Measurements from ENCODE around the gene CTXN1.

DNA sequence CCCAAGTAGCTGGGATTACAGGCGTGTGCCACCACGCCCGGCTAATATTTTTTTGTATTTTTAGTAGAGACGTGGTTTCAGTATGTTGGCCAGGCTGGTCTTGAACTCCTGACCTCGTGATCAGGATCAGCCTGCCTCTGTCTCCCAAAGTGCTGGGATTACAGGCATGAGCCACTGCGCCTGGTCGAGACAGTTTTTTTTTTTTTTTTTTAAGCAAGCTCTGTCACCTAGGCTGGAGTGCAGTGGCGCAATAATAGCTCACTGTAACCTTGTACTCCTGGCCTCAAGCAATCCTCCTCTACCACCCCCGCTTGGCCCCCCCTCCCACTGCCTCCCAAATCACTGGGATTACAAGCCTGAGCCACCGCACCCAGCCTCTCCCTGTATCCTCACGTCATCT is 28.6 kb downstream of the CTXN1 start:
- TF ChIP-seq MAFK (IDR thresholded peaks at IDR 0.05; ENCODE audit: low read depth, low read length) (no peak), POLR2A (IDR thresholded peaks at IDR 0.05; ENCODE audit: low read depth, low read length) (no peak), SMC3 (IDR thresholded peaks at IDR 0.05; ENCODE audit: low read depth, low read length) (no peak), CEBPB (IDR thresholded peaks at IDR 0.05; ENCODE audit: low read depth, low read length) (no peak), MXI1 (IDR thresholded peaks at IDR 0.05; ENCODE audit: borderline replicate concordance, low read depth, low read length) (no peak), MAZ (IDR thresholded peaks at IDR 0.05; ENCODE audit: borderline replicate concordance, low read depth, low read length) (no peak), BHLHE40 (IDR thresholded peaks at IDR 0.05; ENCODE audit: low read depth, low read length) (no peak), NFE2L2 (IDR thresholded peaks at IDR 0.05; ENCODE audit: low read depth, low read length) (no peak), RAD21 (IDR thresholded peaks at IDR 0.05; ENCODE audit: low read length) (no peak), RCOR1 (IDR thresholded peaks at IDR 0.05; ENCODE audit: insufficient replicate concordance, low read length) (no peak), FOS (IDR thresholded peaks at IDR 0.05; ENCODE audit: low read depth, low read length) (no peak)
- TF ChIP-seq, protein P1, sequence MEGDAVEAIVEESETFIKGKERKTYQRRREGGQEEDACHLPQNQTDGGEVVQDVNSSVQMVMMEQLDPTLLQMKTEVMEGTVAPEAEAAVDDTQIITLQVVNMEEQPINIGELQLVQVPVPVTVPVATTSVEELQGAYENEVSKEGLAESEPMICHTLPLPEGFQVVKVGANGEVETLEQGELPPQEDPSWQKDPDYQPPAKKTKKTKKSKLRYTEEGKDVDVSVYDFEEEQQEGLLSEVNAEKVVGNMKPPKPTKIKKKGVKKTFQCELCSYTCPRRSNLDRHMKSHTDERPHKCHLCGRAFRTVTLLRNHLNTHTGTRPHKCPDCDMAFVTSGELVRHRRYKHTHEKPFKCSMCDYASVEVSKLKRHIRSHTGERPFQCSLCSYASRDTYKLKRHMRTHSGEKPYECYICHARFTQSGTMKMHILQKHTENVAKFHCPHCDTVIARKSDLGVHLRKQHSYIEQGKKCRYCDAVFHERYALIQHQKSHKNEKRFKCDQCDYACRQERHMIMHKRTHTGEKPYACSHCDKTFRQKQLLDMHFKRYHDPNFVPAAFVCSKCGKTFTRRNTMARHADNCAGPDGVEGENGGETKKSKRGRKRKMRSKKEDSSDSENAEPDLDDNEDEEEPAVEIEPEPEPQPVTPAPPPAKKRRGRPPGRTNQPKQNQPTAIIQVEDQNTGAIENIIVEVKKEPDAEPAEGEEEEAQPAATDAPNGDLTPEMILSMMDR (conservative IDR thresholded peaks at IDR 0.05; ENCODE audit: low read depth, low read length) = no peak
- TF ChIP-seq, protein P2, sequence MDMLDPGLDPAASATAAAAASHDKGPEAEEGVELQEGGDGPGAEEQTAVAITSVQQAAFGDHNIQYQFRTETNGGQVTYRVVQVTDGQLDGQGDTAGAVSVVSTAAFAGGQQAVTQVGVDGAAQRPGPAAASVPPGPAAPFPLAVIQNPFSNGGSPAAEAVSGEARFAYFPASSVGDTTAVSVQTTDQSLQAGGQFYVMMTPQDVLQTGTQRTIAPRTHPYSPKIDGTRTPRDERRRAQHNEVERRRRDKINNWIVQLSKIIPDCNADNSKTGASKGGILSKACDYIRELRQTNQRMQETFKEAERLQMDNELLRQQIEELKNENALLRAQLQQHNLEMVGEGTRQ (IDR thresholded peaks at IDR 0.05; ENCODE audit: low read depth, low read length) = no peak
- TF ChIP-seq, protein P3, sequence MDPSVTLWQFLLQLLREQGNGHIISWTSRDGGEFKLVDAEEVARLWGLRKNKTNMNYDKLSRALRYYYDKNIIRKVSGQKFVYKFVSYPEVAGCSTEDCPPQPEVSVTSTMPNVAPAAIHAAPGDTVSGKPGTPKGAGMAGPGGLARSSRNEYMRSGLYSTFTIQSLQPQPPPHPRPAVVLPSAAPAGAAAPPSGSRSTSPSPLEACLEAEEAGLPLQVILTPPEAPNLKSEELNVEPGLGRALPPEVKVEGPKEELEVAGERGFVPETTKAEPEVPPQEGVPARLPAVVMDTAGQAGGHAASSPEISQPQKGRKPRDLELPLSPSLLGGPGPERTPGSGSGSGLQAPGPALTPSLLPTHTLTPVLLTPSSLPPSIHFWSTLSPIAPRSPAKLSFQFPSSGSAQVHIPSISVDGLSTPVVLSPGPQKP (IDR thresholded peaks at IDR 0.05; ENCODE audit: borderline replicate concordance, low read depth, low read length) = no peak

Data from IMR-90 (cell line).